ENCODE results near the gene SLC22A17.

SLC22A17 gene

GRCh38 chr14:23380976-23381375, 28.3 kb upstream of the SLC22A17 start:
- DNase-seq: no peak

- no peak for DNase-seq
Observed at GRCh38 chr14:23380197-23380914, 27.7 kb upstream of the SLC22A17 start.

GRCh38 chr14:23379366-23380196, 26.9 kb upstream of the SLC22A17 start:
- peak; percentile 1 for DNase-seq

- DNase-seq: no peak
Observed at GRCh38 chr14:23378612-23379220, 26.0 kb upstream of the SLC22A17 start.

- DNase-seq: no peak
Observed at GRCh38 chr14:23377573-23378563, 25.2 kb upstream of the SLC22A17 start.

GRCh38 chr14:23377198-23377550, 24.5 kb upstream of the SLC22A17 start:
- no peak for DNase-seq

GRCh38 chr14:23376482-23377197, 24.0 kb upstream of the SLC22A17 start, which contains the start of gene CMTM5:
Gene CMTM5, plus strand, starts transcription at chr14:23377046. Its CDS starts 206 bp downstream, at chr14:23377252.
- DNase-seq: no peak

- no peak for DNase-seq
Observed at GRCh38 chr14:23375527-23376251, 23.0 kb upstream of the SLC22A17 start.

GRCh38 chr14:23373041-23373440, 20.4 kb upstream of the SLC22A17 start:
- DNase-seq: no peak

- no peak for DNase-seq
Observed at GRCh38 chr14:23372509-23372908, 19.8 kb upstream of the SLC22A17 start, which contains the start of gene IL25. Gene IL25, plus strand, starts transcription at chr14:23372809.

- DNase-seq: no peak
Observed at GRCh38 chr14:23371865-23372264, 19.2 kb upstream of the SLC22A17 start.

- no peak for DNase-seq
Observed at GRCh38 chr14:23370221-23370620, 17.5 kb upstream of the SLC22A17 start.

GRCh38 chr14:23366426-23366921, 13.8 kb upstream of the SLC22A17 start:
- DNase-seq: no peak

- DNase-seq: no peak
Observed at GRCh38 chr14:23365732-23366425, 13.2 kb upstream of the SLC22A17 start.

GRCh38 chr14:23365036-23365731, 12.5 kb upstream of the SLC22A17 start, which contains the start of gene EFS:
Gene EFS, minus strand, starts transcription at chr14:23365172. Its CDS starts 147 bp downstream, at chr14:23365025.
- no peak for DNase-seq

GRCh38 chr14:23364164-23365035, 11.7 kb upstream of the SLC22A17 start:
- no peak for DNase-seq

- DNase-seq: no peak
Observed at GRCh38 chr14:23362200-23362599, 9.5 kb upstream of the SLC22A17 start.

- no peak for DNase-seq
Observed at GRCh38 chr14:23361763-23362162, 9.1 kb upstream of the SLC22A17 start.

All from KG1 (cell line).